IPS-18c (cell line): ENCODE measurements around the gene DDX46.
A peak's percentile ranks its signal among the peaks of the same experiment; 100 is the strongest.

Experiments used
- H3K4me3 ChIP-seq: 2 replicates; pipeline ENCODE4 v1.7.0; 2013; ENCODE audit warnings: low read depth, mild to moderate bottlenecking, low read length, moderate library complexity; ENCODE audit not compliant: insufficient read depth
- H3K9me3 ChIP-seq: one replicate; pipeline ENCODE4 v1.6.1; 2013; ENCODE audit warnings: mild to moderate bottlenecking, low read length, moderate library complexity; ENCODE audit not compliant: control insufficient read depth, insufficient read depth

DDX46 gene

GRCh38 chr5:134873987-134874830 lies 115.6 kb downstream of the DDX46 start, which contains the start of gene TXNDC15:
TSS of gene TXNDC15 (plus strand) at chr5:134874371. CDS start at chr5:134874428, 57 bp downstream.
- H3K4me3 ChIP-seq: peak within 1 kb of the TSS; percentile 82
- H3K9me3 ChIP-seq: no peaks in the 10 kb centered on the region

- H3K4me3 ChIP-seq: peak overlapping the region; percentile 82
- no peaks in the 10 kb centered on the region for H3K9me3 ChIP-seq
These were observed 116.5 kb downstream of the DDX46 start for GRCh38 chr5:134874831-134875655.

- Histone ChIP-seq H3K4me3 (no peak overlapping the region), H3K9me3 (no peaks in the 10 kb centered on the region)
These were observed 118.6 kb downstream of the DDX46 start for GRCh38 chr5:134877159-134877558.

- Histone ChIP-seq H3K4me3 (no peak overlapping the region), H3K9me3 (no peaks in the 10 kb centered on the region)
These were observed 119.8 kb downstream of the DDX46 start for GRCh38 chr5:134878403-134878802.

GRCh38 chr5:134879456-134879855 lies 120.9 kb downstream of the DDX46 start:
- Histone ChIP-seq H3K4me3 (no peak overlapping the region), H3K9me3 (no peaks in the 10 kb centered on the region)
